ENCODE measurements around the gene ATG4D. TPM values are rescaled to one million over a fixed set of nuclear protein-coding genes. Genes with fewer than 3 reads are reported as not detected.
"Not testable (repeated sequence)": the region's sequence is repeated elsewhere in the genome, so short reads cannot be mapped to it uniquely, and the experiment has no call there.

Gene ATG4D
- total and polyA plus RNA-seq, 2 of the 4 experiments (the other 2 are of a cell fraction), result 8.2 to 21.8 TPM

- Histone ChIP-seq H2BK5ac (ENCODE audit: low read depth, low read length, poor library complexity, severe bottlenecking) (no peak overlapping the region), H3K4me1 (ENCODE audit: control insufficient read depth, insufficient read depth, low read length) (no peaks in the 10 kb centered on the region), H2AK5ac (ENCODE audit: low read depth, low read length) (no peak overlapping the region), H2BK20ac (ENCODE audit: low read depth, low read length) (no peak overlapping the region), H3K23ac (ENCODE audit: low read depth, low read length) (no peak overlapping the region), H4K91ac (ENCODE audit: insufficient read depth, low read depth, low read length) (no peak overlapping the region), H4K5ac (ENCODE audit: low read depth, low read length) (no peak overlapping the region), H3K36me3 (ENCODE audit: control insufficient read depth, insufficient read depth, low read length) (no peaks in the 10 kb centered on the region), H3K18ac (ENCODE audit: low read depth, low read length) (no peak overlapping the region), H3K79me1 (ENCODE audit: low read depth in 1 of 2, low read length in 2 of 2) (no peaks in the 10 kb centered on the region), H2AK9ac (replicated peaks; ENCODE audit: low read depth, low read length, poor library complexity) (no peak overlapping the region), H4K20me1 (ENCODE audit: insufficient read depth, low read length) (no peaks in the 10 kb centered on the region; the same call in 1 of the 2 replicates), H4K8ac (ENCODE audit: low read depth in 2 of 2, low read length in 2 of 2) (no peak overlapping the region), H3K4ac (ENCODE audit: low read depth, low read length) (no peak overlapping the region), H3K56ac (ENCODE audit: extremely low read depth, insufficient read depth, low read length) (no peak overlapping the region), H2BK120ac (ENCODE audit: low read depth, low read length) (no peak overlapping the region), H3K27me3 (ENCODE audit: control insufficient read depth, insufficient read depth, low read length) (peaks cover 7% of the 10 kb centered on the region), H2BK15ac (ENCODE audit: low read depth, low read length) (no peak overlapping the region), H3K9me1 (ENCODE audit: insufficient read depth, low read length) (no peaks in the 10 kb centered on the region; the same call in 1 of the 2 replicates), H3K14ac (replicated peaks; ENCODE audit: low read depth, low read length) (no peak overlapping the region), H3K9me3 (ENCODE audit: control insufficient read depth, insufficient read depth, low read length) (no peaks in the 10 kb centered on the region), H3K4me3 (ENCODE audit: insufficient read depth, low read depth, low read length) (no peak overlapping the region), H3K9ac (ENCODE audit: low read depth, low read length) (no peak overlapping the region), H2AFZ (replicated peaks; ENCODE audit: low read length, poor library complexity) (no peak overlapping the region), H3K27ac (ENCODE audit: insufficient read depth, low read length) (no peak overlapping the region), H3K4me2 (ENCODE audit: low read depth, low read length) (no peak overlapping the region)
- ChIA-PET POLR2A (ENCODE audit: unreplicated experiment) (no interaction called here), CTCF (no interaction called here)
- intact Hi-C loops (cut with micrococcal nuclease), result no loop called here
- DNase-seq, result no peak
- TF ChIP-seq MAFK (IDR thresholded peaks at IDR 0.05; ENCODE audit: low read depth, low read length), result no peak
- dilution Hi-C loops (cut with HindIII; ENCODE audit: low sequenced_read_pairs, unreplicated experiment), result no loop called here
- no peak for ATAC-seq (ENCODE audit: low read depth)
- in situ Hi-C loops (cut with MboI; ENCODE audit: low sequenced_read_pairs), result no loop called here
- WGBS, 2 experiments (ENCODE audit: extremely low coverage in 2 of 2, insufficient read length in 1 of 2), result 74% methylated on average over 6 of the region's 20 CpGs; no CpG with 5 or more reads in 1 of the 2 experiments
- no TSS peak for BruUV-seq (replicated peaks)
Observed at GRCh38 chr19:10538204-10538983, 5.3 kb upstream of the ATG4D start.

DNA sequence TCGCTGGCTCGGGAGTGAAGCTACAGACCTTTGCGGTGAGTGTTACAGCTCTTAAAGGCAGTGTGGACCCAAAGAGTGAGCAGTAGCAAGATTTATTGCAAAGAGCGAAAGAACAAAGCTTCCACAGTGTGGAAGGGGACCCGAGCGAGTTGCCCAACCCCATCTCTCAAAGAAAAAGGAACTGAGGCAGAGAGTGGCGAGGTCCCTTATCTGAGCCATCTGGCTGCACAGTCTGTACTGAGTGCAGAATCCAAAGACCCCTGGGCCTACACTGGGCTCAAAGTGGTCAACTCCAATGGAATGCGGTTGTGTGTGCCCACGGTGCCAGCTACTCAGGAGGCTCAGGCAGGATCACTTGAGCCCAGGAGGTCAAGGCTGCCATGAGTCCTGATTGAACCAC is 4.7 kb upstream of the ATG4D start:
- H4K8ac ChIP-seq (ENCODE audit: low read depth in 2 of 2, low read length in 2 of 2); intact Hi-C loops (cut with micrococcal nuclease); ATAC-seq (ENCODE audit: low read depth); H3K4me2 ChIP-seq (ENCODE audit: low read depth, low read length); H3K4me1 ChIP-seq (ENCODE audit: control insufficient read depth, insufficient read depth, low read length); H2AK5ac ChIP-seq (ENCODE audit: low read depth, low read length); H3K4ac ChIP-seq (ENCODE audit: low read depth, low read length); H2AFZ ChIP-seq (replicated peaks; ENCODE audit: low read length, poor library complexity); H2BK5ac ChIP-seq (ENCODE audit: low read depth, low read length, poor library complexity, severe bottlenecking); H3K27ac ChIP-seq (ENCODE audit: insufficient read depth, low read length); in situ Hi-C loops (cut with MboI; ENCODE audit: low sequenced_read_pairs); POLR2A ChIA-PET (ENCODE audit: unreplicated experiment); H3K14ac ChIP-seq (replicated peaks; ENCODE audit: low read depth, low read length); H4K5ac ChIP-seq (ENCODE audit: low read depth, low read length); DNase-seq; H2BK20ac ChIP-seq (ENCODE audit: low read depth, low read length); H3K18ac ChIP-seq (ENCODE audit: low read depth, low read length); H2BK120ac ChIP-seq (ENCODE audit: low read depth, low read length); H3K56ac ChIP-seq (ENCODE audit: extremely low read depth, insufficient read depth, low read length); H3K79me1 ChIP-seq (ENCODE audit: low read depth in 1 of 2, low read length in 2 of 2); H3K23ac ChIP-seq (ENCODE audit: low read depth, low read length); H3K27me3 ChIP-seq (ENCODE audit: control insufficient read depth, insufficient read depth, low read length); BruUV-seq (replicated peaks); dilution Hi-C loops (cut with HindIII; ENCODE audit: low sequenced_read_pairs, unreplicated experiment); H3K36me3 ChIP-seq (ENCODE audit: control insufficient read depth, insufficient read depth, low read length); H2BK15ac ChIP-seq (ENCODE audit: low read depth, low read length); H4K91ac ChIP-seq (ENCODE audit: insufficient read depth, low read depth, low read length); H4K20me1 ChIP-seq (ENCODE audit: insufficient read depth, low read length); H2AK9ac ChIP-seq (replicated peaks; ENCODE audit: low read depth, low read length, poor library complexity); H3K9me1 ChIP-seq (ENCODE audit: insufficient read depth, low read length); H3K9ac ChIP-seq (ENCODE audit: low read depth, low read length); H3K4me3 ChIP-seq (ENCODE audit: insufficient read depth, low read depth, low read length); CTCF ChIA-PET; H3K9me3 ChIP-seq (ENCODE audit: control insufficient read depth, insufficient read depth, low read length): not testable (repeated sequence)
- 82% methylated on average over 5 of the region's 9 CpGs; no CpG with 5 or more reads in 1 of the 2 experiments for WGBS, 2 experiments (ENCODE audit: extremely low coverage in 2 of 2, insufficient read length in 1 of 2)
